Measurements from ENCODE around the gene GOSR1.

- TF ChIP-seq CTCF (conservative IDR thresholded peaks at IDR 0.05 in 1 of 2, IDR thresholded peaks at IDR 0.05 in 1 of 2; ENCODE audit: extremely low read depth in 1 of 2, insufficient read depth in 1 of 2, low read depth in 1 of 2, low read length in 2 of 2) (no peak), EZH2 (IDR thresholded peaks at IDR 0.05; ENCODE audit: borderline replicate concordance, low read length) (no peak)
These were observed 70.8 kb downstream of the GOSR1 start for GRCh38 chr17:30547778-30548573.

Data from mammary epithelial cell (primary cell).